Activated CD4-positive, CD25-positive, alpha-beta regulatory T cell (primary cell): Measurements from ENCODE around the gene MSL1.
"Not testable (repeated sequence)": the region's sequence is repeated elsewhere in the genome, so short reads cannot be mapped to it uniquely, and the experiment has no call there.

Experiments used
- DNase-seq, 4 experiments: peaks; one replicate each; lab custom pipeline; 2025; lab: John Stamatoyannopoulos, UW

MSL1 gene

DNA sequence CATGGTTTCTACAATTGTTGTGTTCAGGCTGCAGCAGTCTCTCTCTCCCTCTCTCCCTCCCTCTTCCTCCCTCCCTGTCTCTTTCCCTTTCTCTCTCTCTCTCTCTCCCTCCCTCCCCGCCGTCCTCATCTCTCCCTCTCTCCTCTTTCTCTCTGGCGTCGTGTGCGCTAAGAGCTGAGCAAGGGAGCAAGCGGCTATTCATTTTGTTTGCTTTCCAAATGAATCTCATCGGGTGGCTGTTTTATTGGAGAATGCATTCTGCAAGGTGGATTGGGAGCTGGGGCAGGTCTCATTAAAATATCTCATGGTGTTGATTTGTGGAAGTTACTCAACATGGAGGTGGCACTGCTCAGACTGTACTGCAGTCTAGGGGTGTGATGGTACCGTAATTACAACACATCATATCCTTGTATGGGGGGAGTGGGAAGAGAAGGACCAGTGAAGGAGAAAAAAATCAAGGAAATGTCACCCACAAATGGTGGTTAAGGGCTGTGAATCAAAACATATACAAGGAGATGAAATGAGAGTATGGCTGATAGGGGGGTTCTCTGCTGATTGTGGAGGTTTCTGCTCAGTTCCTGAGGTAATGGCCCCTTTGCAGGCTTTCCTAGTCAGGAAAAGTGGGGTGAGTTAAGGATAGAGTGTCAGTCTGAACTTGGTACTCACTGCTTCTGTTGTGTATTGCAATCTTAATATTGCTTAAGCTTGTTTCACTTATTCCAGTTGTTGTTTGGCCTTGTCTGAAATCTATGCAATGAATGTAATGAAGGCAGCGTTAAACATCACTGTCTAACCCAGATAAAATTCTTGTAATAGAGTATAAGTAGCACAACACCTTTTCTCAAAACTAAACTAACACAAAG, 2.7 kb downstream of the MSL1 start:
- no peak for DNase-seq

DNA sequence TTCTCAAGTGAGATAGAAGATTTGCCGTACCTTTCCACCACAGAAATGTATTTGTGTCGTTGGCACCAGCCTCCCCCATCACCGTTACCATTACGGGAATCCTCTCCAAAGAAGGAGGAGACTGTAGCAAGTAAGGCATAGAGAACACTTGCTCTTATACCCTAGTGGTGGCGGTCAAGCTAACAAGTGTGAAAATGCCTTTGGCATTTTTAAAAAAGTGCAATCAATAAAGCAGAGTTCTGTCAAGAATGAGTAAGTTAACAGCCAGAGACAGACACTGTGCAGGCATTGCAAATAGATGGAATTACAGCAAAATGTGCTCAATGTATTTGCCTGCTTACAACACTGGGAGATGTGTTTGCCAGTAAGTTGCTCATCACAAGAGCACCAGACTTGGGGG, 7.7 kb downstream of the MSL1 start:
- DNase-seq: no peak

DNA sequence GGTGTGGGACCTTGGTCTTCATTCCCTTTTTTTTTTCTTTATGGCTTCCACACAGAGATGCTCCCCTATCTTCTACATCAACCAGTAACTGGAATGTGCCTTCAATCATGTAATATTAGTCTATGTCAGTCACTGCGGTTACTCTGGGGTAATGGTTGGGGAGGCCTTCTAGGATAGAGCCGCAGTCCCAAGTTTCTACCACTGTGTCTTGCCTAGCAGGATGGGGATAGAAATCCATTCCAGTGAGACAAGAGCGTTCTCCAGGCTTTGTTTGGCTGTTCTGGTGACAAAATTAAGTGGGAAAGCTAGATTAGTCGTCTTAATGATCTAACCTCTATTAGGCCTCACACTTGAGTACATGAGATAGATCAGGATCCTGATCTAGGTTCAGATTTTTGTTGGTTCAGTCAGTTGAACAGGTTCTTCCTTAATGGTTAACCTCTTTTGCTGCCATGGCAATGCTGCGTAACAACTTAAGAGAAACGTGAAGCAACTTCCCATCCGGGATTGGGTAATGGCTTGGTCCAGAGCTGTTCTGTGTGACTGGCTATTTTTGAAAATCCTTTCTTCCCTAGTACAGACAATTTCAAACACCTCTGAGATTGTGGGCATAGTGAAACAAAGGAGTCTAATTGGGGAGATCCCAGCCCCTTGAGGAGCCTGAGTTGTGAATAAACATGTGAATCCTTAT, 8.7 kb downstream of the MSL1 start:
- no peak for DNase-seq

DNA sequence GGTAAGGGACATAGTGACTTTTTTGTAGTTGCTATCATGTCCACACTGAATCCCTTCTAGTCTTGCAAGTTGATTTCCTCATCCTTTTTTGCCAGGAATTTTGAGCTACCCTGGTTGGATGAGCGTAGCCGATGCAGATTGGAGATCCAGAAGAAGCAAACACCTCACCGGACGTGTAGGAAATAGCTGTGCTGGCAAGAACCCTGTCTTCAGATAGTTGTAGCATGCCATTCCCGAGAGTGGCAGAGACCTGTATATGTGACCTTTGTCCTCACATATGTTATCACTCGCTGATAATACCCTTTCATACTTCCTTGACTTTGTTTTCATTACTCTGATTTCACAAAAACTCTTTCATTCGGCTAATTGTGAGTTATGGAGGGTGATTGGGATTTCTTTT, 12.4 kb downstream of the MSL1 start:
- no peak for DNase-seq

DNA sequence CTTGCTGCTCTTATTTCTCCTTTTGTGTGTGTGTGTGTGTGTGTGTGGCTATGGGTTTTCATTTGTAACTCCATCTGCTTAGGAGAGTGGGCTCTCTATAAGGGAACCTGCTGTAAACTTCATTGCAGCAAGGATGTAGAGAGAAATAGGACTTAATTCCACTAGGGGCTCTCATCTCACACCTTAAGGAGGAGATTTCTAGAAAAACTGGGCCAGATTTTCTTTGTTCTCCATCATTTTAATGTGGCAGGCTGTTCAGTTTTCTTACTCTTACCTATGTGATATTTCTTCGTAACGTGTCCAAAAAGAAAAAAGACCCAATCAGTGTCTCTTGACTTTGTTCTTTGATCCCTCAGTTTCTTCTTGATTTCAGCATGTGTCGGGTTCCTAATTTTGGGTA, 14.0 kb downstream of the MSL1 start:
- DNase-seq: no peak

DNA sequence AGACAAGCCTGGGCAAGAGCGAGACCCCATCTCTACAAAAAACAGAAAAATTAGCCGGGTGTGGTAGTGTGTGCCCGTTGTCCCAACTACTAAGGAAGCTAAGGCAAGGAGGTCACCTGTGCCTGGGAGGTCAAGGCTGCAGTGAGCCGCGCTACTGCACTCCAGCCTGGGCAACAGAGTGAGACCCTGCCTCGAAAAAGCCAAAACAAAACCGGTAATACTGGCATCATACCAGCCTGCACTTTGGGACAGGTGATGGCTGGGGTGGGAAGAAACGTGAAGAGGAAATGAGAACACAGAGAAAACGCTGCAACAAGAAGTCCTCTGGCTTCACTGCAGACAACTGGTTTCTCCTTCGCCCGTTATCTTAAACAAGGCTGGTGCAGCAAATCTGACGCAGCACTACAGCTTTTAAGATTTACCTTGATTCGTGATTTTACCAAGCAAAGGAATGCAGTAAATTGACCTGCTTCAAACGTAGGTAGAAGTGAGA, 17.8 kb downstream of the MSL1 start:
- DNase-seq: no peak

DNA sequence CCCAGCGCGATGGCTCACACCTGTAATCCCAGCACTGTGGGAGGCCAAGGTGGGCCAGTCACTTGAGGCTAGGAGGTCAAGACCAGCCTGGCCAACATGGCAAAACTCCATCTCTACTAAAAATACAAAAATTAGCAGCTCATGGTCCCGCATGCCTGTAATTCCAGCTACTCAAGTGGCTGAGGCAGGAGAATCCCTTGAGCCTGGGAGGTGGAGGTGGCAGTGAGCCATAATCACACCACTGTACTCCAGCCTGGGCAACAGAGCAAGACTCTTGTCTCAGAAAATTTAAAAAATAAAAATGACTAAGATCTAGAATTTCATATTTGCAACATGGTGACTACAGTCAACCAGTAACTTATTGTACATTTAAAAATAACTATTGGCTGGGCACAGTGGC, 21.4 kb downstream of the MSL1 start:
- DNase-seq: not testable (repeated sequence)

DNA sequence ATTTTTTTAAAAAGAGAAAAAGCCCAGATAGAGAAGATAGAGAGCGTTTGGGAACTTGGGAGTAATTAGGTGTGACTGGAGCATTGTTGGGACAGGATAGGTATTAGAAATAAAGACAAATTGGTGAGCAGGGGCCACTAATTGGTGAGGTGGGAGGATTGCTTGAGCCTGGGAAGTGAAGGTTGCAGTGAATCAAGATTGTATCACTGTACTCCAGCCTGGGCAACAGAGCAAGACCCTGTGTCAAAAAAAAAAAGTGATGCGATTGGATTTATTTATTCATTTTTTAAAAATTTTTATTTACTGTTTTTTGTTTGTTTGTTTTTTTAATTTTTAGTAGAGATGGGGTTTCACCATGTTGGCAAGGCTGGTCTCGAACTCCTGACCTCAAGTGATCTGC, 23.7 kb downstream of the MSL1 start:
- DNase-seq: no peak

DNA sequence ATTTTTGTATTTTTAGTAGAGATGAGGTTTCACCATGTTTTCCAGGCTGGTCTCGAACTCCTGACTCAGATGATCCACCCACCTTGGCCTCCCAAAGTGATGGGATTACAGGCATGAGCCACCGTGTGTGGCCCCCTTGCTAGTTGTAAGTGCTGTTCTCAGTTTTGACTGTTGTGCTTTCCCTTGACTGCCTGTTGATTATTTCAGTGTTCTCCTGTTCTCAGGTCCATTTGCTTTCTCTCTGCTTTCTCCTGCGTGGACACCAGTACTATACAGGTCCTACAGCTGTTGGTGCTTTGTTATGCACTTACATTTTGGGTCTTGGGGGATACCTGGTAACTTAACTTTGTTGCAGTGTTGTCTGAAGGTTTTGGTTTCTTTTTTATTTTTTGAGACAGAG, 26.8 kb downstream of the MSL1 start:
- DNase-seq: no peak

DNA sequence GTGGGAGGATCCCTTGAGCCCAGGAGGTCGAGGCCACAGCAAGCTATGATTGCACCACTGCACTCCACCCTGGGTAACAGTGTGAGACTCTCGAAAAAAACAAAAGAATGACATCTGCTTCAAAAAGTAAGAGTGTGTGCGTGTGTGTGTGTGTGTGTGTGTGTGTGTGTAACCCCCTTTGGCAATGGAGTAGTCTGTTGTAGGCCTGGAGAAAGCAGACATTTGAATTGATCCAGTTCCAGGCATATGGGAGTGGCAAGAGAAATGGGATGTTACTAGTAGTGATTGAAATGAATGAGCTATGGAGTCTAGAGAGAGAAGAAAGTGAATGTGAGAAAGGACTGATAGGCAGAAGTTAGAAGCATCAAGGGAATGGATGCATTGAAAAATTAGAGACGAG, 28.5 kb downstream of the MSL1 start:
- DNase-seq: no peak

DNA sequence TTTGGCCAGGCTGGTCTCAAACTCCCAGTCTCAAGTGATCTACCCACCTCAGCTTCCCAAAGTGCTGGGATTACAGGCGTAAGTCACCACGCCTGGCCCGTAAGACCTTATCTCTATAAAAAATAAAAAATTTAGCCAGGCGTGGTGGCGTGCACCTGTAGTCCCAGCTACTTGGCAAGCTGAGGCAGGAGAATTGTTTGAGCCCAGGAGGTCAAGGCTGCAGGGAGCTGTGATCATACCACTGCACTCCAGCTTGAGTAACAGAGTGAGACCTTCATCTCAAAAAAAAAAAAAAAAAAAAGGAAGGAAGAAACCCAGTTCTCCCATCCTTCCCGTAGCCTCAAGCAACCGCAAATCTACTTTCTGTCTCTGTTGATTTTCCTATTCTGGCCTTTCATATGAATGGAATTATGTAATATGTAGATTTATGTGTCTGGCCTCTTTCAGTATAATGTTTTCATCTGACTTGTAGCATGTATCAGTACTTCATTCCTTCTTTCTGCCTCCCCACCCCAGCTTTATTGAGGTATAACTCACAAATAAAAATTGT, 29.7 kb downstream of the MSL1 start:
- no peak for DNase-seq

DNA sequence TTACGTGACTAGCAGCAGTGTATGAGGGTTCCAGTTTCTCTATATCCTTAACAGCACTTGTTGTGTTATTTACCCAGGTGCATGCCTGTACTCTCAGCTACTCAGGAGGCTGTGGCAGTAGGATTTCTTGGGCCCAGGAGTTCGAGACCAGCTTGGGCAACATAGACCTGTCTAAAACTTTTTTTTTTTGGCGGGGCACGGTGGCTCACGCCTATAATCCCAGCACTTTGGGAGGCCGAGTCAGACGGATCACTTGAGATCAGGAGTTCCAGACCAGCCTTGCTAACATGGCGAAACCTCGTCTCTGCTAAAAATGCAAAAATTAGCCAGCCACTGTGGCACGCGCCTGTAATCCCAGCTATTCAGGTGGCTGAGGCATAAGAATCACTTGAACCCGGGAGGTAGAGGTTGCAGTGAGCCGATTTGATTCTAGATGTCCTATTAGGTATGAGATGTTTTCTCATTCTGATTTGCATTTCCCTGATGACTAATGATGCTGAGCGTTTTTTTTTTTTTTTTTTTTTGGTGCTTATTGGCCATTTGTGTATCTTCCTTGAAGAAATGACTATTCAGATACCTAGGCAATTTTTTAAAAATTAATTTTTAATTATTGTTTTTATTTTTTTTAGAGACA, 31.9 kb downstream of the MSL1 start:
- DNase-seq: no peak

DNA sequence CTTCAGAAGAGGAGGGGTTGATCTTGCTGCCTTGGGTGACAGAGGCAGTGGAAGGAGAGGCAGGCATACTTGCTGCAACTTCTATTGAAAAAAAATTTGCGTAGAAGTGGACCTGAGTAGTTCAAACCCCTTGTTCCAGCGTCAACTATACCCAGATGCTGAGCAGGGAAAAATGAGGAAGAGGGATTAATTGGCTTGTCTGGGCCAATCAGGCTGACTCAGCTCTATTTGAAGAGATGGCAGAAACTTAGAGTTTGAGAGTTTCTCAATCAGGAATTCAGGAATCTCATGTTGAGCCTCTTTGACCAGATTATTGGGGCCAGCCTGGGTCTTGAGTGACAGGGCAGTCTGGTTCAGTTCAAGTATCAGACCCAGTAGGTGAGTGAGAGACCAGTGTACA, 36.2 kb downstream of the MSL1 start:
- DNase-seq: no peak

DNA sequence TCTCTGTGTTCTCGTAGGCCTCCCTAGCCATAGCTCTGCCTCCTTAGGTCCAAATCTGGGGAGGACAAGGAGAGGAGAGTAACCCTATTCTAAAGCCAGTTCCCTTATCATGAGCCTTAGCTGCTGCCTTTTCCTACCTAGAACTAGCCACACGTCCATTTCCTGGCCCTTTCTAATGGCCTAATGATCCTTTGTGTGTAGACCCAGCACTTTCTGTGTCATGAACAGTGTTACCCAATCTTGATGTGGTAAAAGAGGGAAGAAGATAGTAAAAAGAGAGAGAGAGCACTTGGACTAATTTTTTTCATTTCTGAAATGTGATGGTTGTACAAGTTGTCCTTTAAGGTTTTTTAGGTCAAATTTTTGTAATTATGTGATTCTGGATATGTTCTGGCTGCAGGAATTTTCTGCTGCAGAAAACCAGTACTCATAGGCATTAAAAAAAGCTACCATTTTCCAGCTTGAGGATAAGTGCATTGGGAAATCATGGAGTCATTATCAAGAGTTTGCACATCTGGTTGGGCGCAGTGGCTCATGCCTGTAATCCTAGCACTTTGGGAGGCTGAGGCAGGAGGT, 36.8 kb downstream of the MSL1 start:
- DNase-seq: no peak

DNA sequence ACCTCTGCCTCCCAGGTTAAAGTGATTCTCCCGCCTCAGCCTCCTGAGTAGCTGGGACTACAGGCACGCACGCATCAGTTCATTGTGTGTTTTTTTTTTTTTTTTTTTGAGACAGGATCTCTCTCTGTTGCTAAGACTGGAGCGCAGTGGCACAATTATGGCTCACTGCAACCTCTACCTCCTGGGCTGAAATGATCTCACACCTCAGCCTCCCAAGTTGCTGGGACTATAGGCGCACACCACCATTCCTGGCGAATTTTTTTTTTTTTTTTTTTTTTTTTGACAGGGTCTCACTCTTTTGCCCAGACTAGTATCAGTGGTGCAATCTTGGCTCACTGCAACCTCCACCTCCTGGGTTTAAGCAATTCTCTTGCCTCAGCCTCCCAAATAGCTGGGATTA, 37.7 kb downstream of the MSL1 start:
- no peak for DNase-seq

DNA sequence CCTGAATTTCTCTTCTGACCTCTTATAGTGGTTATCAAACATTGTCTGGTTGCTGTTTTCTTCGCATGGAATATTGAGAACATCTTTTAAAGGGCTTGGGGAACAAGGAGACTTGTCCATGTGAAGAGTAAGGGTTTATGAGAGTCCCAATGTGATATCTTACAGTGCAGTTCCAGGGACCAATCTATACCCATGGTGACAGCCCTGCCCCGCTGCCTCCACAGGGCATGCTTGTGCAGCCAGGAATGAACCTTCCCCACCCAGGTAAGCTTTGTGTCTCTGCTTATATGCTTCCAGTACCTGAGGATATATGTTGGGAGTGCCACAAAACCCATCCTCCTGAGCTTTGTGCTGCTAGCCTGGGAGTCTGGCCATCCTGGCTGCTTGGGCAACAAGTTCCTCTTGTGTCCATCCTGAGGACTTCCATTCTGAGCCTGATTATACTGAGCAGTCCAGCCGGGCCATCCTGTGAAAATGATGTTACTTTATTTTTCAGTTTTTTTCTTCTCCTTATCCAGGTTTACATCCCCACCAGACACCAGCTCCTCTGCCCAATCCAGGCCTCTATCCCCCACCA, 46.0 kb downstream of the MSL1 start:
- no peak for DNase-seq

DNA sequence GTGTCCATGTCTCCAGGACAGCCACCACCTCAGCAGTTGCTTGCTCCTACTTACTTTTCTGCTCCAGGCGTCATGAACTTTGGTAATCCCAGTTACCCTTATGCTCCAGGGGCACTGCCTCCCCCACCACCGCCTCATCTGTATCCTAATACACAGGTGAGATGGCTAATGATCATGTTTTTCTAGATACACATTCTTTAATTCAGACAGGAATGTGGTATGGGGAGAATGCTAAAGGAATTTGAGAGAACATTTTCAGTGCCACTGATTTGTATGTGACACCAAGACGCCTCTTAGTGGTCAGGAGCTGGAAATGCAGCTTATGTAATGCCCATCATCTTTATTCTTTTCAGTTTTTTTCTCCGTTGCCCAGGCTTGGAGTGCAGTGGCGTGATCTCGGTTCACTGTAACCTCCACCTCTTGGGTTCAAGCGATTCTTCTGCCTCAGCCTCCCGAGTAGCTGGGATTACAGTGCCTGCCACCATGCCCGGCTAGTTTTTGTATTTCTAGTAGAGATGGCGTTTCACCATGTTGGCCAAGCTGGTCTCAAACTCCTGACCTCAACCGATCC, 46.6 kb downstream of the MSL1 start:
- no peak for DNase-seq

DNA sequence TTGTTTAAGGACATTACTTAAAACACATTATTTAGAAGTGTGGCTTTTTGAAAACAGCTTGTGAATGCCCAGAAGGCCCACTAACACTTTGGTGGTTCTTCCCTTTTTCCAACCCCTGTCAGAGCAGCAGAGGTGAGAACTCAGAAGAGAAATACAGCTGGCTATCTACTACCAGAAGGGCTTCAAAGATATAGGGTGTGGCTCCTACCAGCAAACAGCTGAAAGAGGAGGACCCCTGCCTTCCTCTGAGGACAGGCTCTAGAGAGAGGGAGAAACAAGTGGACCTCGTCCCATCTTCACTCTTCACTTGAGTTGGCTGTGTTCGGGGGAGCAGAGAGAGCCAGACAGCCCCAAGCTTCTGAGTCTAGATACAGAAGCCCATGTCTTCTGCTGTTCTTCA, 48.6 kb downstream of the MSL1 start:
- no peak for DNase-seq

DNA sequence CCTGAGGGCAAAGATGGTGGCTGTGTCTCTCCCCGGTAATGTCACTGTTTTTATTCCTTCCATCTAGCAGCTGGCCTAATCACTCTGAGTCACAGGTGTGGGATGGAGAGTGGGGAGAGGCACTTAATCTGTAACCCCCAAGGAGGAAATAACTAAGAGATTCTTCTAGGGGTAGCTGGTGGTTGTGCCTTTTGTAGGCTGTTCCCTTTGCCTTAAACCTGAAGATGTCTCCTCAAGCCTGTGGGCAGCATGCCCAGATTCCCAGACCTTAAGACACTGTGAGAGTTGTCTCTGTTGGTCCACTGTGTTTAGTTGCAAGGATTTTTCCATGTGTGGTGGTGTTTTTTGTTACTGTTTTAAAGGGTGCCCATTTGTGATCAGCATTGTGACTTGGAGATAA, 50.0 kb downstream of the MSL1 start:
- no peak for DNase-seq

DNA sequence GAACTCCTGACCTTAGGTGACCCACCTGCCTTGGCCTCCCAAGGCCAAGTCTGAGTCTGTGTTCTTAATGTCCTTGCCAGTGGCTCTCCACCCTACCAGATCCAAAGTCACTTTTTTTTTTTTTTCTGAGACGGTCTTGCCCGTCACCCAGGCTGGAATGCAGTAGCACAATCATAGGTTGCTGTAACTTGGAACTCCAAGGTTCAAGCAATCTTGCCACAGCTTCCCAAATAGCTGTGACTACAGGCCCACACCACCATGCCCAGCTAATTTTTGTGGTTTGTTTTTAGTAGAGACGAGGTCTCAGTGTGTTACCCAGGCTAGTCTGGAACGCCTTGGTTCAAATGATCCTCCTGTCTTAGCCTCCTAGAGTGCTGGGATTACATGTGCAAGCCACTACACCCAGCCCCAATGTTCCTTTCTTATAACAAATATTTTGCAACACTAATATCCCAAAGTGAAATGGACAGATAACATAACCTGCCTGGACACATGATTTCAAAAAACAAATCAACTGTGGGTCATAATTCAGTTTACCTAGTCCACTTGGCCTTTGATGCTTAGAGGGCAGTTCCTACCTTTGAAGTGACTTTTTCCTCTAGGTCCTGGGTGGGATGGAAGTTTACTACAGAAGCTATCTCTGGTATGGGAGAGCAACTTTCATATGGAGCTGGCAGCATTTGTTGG, 51.5 kb downstream of the MSL1 start:
- no peak for DNase-seq

DNA sequence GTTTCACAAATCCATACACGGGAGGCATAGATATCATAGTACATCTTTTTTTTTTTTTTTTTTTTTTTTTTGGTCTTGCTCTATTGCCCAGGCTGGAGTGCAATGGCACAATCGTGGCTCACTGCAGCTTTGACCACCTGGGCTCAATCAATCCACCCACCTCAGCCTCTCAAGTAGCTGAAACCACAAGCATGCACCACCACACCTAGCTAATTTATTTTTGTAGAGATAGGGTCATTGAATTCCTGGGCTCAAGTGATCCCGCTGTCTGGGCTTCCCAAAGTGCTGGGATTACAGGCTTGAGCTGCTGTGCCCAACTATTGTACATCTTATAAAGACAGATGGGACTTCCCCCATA, 52.0 kb downstream of the MSL1 start:
- DNase-seq: no peak
